Astrocyte of the hippocampus (primary cell): ENCODE measurements around the gene BAZ1B.
"Not testable (repeated sequence)": the region's sequence is repeated elsewhere in the genome, so short reads cannot be mapped to it uniquely, and the experiment has no call there.

Experiments
- DNase-seq: peaks from one replicate; pipeline ENCODE4 v3.0.0; 2011; ENCODE audit warnings: low read depth, low spot score

The BAZ1B gene

DNA sequence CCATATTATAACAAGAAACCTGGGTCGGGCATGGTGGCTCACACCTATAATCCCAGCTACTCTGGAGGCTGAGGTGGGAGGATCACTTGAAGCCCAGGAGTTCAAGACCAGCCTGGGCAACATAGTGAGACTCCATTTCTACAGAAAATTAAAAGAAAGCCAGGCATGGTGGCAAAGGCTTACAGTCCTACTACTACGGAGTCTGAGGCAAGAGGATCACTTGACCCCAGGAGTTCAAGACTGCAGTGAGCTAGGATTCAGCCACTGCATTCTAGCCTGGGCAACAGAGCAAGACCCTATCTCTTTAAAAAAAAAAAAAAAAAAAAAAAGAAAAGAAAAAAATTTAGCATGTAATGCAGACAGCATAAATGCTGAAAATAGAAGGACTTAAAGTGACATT, 16.4 kb upstream of the BAZ1B start:
- not testable (repeated sequence) for DNase-seq

- DNase-seq = no peak
Measured at GRCh38 chr7:73537051-73537450, 15.0 kb upstream of the BAZ1B start.

DNA sequence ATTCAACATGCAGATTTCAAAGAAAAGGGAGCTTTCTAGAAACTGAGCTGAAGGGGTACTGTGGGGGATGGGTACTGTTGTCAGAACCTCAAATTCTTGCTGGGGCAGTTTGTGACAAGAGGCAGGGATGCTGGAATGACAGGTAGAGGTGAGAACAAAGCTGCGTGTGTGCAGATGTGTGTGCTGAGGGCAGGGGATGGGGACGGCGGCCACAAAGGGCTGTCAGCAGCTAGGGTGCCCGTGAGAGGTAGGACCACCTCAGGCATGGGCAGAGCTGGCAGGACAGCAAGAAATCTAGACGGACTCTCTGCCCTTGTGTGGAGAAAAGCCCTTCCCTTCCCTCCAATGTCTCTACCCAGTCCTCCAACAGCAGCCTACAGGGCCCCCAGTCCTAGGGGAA, 14.4 kb upstream of the BAZ1B start:
- DNase-seq = no peak

GRCh38 chr7:73535918-73536317, 13.8 kb upstream of the BAZ1B start:
- not testable (repeated sequence) for DNase-seq

- DNase-seq = no peak
Measured at GRCh38 chr7:73533742-73534141, 11.6 kb upstream of the BAZ1B start.

- DNase-seq = no peak
Measured at GRCh38 chr7:73532224-73532623, 10.1 kb upstream of the BAZ1B start.

DNA sequence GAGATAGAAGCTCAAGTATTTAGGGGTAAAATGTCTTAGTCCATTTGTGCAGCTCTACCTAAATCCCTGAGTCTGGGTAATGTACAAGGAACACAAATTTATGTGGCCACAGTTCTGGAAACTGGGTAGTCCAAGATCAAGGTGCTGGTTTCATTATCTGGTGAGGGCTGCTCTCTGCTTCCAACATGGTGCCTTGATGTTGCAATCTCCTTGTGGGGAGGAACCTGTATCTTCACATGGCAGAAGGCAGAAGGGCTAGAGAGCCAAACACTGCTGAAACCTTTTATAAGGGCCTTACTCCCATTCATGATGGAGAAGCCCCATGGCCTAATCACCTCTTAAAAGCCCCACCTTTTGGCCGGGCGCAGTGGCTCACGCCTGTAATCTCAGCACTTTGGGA, 8.7 kb upstream of the BAZ1B start:
- no peak for DNase-seq

DNA sequence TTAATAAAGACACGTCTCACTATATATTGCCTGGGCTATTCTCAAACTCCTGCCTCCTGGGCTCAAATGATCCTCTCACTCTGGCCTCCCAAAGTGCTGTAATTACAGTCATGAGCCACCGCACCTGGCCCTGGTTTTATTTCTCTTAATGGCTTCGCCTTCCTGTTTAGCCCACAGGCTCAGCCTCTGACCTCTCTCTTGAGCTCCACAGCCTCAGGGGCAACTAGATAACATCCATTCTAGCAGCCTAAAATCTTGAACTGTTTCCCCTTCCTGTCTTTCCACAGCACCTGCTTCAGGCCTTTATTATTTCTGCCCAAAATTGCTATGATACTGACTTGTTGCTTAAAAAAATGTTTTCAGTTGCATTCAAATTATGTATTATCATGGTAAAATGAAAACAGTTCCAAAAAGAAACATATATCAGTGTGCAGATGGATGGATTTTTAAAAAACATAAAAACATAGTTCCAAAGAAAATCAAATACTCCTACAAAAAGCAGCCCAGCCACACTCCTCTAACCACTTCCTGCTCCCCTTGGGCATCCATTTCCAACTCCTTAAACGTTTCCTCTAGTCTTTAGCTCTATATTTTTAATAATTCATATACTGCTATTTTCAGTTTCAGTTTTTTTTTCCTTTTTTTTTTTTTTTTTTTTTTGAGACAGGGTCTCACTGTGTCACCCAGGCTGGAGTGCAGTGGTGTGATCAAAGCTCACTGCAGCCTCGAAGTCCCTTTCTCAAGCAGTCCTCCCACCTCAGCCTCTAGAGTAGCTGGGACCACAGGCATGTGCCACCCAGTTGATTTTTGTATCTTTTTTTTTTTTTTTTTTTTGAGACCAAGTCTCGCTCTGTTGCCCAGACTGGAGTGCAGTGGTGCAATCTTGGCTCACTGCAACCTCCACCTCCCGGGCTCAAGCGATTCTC, 5.1 kb upstream of the BAZ1B start:
- DNase-seq = no peak

DNA sequence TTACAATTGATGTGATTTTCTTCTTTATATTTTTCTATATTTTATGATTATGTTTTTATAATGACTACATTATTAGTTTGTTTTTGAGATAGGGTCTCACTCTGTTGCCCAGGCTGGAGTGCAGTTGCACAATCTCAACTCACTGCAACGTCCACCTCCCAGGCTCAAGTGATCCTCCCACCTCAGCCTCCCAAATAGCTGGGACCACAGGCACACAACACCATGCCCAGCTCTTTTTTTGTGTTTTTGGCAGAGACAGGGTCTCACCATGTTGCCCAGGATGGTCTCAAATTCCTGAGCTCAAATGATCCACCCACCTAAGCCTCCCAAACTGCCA, 4.0 kb upstream of the BAZ1B start:
- not testable (repeated sequence) for DNase-seq

DNA sequence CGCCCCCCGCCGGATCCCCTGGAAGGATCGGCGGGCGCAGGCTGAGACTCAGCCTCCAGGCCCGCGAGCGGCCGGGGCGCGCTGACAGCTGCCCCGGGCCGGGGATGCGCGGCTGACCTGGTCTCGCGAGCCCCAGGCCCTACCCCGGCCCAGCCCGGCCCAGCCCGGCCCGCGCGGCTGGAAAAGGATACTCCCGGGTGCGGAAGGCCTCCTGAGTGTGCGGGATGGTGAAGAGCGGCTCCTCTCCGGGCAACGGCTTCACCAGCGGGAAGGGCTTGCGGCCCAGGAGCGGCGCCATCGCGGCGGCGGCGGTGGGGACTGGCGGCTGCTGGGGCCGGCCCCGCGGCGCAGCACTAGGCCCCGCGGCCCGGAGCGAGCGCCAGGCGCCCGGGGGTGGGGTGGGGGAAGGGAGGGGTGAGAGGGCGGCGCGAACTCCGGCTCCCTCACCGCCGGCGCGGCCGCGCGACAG, 423 bp downstream of the BAZ1B start:
- peak; percentile 77 for DNase-seq

GRCh38 chr7:73520673-73521635, 1.1 kb downstream of the BAZ1B start:
- DNase-seq = peak; percentile 28

- peak; percentile 27 for DNase-seq
Measured at GRCh38 chr7:73519867-73520672, 2.0 kb downstream of the BAZ1B start.

DNA sequence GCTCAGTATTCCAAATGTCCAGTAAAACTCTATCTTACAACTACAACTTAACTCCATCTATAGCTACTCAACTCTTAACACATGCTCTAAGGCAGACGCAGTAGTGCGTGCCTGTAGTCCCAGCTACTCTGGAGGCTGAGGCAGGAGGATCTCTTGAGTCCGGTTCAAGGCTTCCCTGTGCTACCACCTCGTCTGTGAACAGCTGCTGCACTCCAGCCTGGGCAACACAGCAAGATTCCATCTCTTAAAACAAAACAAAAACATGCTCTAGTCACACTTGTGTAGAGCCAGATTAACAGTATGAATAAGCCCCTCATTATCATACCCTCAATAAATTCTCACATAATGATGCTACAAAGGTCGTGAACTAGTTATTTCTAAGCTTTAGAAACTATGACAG, 3.6 kb downstream of the BAZ1B start:
- DNase-seq = no peak

- no peak for DNase-seq
Measured at GRCh38 chr7:73517241-73517995, 4.7 kb downstream of the BAZ1B start.

DNA sequence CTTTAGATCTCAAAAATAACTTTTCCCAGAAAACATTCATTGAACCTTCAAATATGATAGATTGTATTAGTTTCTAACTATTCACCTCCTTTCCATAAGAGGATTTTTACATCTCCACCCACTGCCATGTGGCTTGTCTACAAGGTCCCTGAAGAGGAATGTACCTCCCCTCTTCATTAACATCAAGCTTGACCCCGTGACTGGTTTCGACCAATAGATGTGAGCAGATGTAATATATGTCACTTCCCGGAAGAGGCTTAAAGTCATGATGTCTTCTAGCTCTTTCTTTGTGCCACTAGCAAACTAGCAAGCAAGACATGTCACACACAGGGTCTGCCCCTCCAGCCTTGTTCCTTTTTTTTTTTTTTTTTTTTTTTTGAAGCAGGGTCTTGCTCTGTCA, 6.9 kb downstream of the BAZ1B start:
- DNase-seq = no peak

GRCh38 chr7:73512018-73512780, 9.9 kb downstream of the BAZ1B start:
- peak; percentile 84 for DNase-seq

DNA sequence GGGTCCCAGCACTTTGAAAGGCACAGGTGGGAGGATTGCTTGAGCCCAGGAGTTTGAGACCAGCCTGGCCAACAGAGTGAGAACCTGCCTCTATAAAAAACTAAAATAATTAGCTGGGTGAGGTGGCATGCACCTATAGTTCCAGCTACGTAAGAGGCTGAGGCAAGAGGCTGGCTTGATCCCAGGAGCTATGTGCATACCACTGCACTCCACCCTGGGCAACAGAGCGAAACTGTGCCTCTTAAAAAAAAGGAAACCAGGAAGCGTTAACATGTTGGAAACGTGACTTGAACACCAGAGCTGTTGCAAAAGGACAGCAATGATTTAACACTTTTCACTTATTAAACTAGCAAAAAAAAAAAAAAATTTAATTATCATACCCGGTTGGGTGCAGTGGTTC, 12.6 kb downstream of the BAZ1B start:
- no peak for DNase-seq

DNA sequence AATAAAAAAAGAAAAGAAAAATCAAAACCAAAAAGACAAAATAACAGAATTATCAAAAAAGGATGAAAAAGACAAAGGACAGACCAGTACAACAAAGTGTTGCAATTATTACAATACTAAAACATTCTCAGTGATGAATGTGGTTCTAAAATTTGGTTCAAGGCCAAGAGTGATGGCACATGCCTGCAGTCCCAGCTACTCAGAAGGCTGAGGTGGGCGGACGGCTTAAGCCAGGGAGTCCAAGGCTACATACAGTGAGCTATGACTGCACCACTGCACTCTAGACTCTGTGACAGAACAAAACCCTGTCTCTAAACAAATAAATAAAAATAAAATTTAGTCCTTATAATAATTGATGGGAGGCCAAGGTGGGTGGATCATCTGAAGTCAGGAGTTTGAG, 14.5 kb downstream of the BAZ1B start:
- DNase-seq = no peak

- no peak for DNase-seq
Measured at GRCh38 chr7:73504920-73505319, 17.2 kb downstream of the BAZ1B start.

DNA sequence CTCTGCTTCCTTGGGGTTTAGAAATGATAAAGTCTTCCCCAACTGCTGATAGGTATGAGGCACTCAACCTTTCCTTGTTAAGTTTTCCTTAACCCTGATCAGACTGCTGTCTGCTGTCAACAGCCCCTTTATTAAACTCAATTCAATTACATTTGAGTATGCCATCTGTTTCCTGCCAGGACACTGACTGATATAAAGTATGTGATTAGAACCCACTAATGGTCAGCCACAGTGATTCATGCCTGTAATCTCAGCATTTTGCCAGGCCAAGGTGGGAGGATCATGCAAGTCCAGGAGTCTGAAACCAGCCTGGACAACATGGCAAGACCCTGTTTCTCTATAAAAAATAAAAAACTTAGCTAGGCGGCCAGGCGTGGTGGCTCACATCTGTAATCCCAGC, 18.1 kb downstream of the BAZ1B start:
- DNase-seq = no peak
